Stimulated activated CD4-positive, alpha-beta T cell treated with anti-CD3 and anti-CD28 coated beads, Interleukin-12 subunit alpha, Interleukin-12 subunit beta, amount 100 ng/mL, for 4 hours (primary cell): ENCODE results near the gene ID3.

Experiments
- DNase-seq: peaks from one replicate; pipeline ENCODE4 v3.0.0-alpha.2; 2020

Gene ID3, protein sequence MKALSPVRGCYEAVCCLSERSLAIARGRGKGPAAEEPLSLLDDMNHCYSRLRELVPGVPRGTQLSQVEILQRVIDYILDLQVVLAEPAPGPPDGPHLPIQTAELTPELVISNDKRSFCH

DNA sequence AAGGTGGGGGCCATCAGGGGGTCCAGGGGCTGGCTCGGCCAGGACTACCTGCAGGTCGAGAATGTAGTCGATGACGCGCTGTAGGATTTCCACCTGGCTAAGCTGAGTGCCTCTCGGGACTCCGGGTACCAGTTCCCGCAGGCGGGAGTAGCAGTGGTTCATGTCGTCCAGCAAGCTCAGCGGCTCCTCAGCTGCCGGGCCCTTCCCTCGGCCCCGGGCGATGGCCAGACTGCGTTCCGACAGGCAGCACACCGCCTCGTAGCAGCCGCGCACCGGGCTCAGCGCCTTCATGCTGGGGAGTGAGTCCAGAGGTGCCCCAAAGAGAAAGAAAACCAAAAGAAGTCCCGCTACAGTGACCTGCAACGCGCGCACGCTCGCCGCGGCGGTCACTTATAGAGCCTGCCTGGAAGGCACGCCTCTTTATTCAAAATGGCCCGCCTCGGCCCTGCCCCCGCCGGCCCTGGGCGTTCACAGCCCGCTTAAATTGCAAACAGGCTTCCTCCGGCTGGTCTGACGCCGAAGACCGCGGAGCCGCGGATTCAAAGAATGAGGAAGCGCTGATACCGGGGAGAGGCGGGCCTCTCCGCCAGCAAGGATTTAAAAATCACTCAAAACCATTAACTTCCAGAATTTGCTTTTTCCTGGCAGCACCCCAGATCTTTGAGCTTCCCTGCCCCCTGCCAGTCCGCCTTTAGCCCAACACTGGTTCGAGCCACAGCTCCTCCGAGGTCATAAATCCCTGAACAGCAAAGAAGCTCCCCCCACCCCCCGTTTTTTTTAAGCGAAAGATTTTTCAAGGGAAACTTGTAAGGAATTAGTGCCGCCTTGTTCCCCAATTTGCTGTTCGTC lies at the start of gene ID3:
ID3 (minus strand) TSS at position 366 of the 849 bp plus-strand sequence; CDS start at position 291, 75 bp downstream.
- DNase-seq: peak; percentile 86

DNA sequence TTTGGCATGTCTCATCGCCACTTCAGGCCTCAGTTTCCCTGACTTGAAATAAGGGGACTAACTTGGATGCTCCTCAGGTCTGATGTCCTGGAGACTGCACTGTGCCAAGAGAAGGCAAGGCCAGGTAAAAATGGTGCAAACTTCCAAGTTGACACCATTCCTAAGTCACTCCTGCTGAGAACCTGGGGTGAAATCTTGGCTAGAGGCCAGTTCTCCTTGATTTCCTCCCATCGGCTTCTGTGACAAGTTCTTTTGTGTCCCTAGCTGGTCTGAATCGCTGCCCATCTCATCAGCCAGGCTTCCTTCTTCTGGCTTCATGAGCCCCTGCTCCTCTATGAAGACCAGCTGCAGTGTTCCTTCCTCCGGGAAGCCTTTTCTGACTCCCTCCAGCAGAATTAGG lies 48.6 kb upstream of the ID3 start:
- no peak for DNase-seq

- no peak for DNase-seq
Measured at GRCh38 chr1:23601968-23602876, 42.9 kb upstream of the ID3 start.

DNA sequence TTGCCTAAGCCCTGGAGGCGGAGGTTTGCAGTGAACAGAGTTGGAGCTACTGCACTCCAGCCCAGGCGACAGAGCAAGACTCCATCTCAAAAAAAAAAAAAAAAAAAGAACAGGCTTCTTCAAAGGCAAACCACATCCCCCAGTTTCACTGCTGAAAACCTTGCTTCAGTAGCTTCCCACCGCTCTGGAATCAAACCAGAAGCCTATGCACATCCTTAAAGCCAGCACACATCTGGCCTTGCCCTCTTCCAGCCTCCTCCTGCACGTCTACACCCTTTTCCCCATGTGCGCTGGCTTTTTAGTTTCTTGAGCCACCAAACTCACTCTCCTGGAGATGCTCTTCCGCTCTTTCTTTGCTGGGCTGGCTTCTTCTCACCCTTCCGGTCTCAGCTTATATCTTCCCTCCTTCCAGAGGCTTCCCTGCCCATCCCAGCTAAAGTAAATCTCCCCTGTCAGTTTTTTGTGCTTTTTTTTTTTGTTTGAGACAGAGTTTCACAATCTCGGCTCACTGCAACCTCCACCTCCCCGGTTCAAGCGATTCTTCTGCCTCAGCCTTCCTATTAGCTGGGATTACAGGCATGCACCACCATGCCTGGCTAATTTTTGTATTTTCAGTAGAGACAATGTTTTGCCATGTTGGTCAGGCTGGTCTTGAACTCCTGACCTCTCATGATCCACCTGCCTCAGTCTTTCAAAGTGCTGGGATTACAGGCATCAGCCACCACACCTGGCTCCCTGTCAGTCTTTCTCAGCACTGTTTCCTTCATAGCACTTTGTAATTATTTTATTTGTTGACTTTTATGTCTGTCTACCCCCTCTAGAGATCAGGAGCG lies 42.0 kb upstream of the ID3 start:
- no peak for DNase-seq

DNA sequence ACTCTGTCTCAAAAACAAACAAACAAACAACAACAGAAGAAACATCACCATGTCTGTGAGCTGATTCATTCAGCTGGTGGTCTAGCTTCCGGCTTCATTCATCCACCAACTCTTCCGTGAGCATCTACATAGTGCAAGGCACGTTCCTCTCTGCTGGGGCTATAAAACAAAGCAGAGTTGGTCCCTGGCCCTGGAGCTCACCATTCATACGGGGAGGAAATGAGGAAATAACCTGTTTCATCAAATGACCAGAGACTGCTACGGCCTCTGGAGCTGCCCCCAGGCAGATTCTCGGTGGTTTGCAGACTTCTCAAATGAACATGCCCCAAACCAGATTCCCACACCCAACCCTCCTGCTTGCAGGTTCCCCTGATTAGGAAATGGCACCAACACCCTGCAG lies 41.0 kb upstream of the ID3 start:
- no peak for DNase-seq

DNA sequence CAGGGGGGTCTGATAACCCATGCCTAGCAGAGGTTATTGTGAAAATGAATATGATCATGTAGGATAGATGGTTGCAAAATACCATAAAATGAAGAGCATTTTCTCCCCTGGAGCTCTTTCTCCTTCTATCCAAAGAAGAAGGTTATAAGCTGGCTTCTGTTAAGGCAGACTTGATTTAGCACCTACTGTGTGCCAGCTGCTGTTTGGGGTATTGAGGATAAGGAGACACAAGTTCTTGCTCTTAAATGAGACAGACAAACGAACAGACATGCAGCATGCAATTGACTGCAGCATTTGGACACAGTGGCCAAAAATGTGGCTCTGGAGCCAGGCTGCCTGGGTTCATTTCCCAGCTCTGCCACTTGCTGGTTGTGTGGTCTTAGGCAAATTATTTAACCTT lies 39.8 kb upstream of the ID3 start:
- no peak for DNase-seq

GRCh38 chr1:23598424-23598823 lies 39.1 kb upstream of the ID3 start:
- no peak for DNase-seq

GRCh38 chr1:23597635-23598388 lies 38.5 kb upstream of the ID3 start:
- DNase-seq: no peak

GRCh38 chr1:23596382-23597358 lies 37.4 kb upstream of the ID3 start:
- no peak for DNase-seq

DNA sequence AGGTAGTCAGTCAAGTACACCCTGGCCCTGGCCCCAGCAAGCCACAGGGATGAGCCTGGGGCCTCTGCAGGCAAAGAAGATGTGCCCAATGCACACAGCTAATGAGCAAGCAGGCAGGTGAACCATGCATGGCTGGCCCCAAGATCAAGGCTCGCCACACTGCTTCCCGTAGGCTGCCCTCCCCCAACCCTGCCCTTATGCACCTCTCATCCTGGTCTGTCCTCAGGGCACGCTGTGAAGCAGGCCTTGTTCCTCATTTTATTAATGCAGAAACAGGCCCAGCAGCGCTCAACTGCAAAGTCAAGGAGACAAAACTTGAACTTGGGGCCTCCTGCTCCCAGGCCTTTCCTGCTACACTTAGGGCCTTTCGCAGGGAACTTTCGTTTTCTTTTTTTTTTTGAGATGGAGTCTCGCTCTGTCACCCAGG lies 35.6 kb upstream of the ID3 start:
- no peak for DNase-seq

DNA sequence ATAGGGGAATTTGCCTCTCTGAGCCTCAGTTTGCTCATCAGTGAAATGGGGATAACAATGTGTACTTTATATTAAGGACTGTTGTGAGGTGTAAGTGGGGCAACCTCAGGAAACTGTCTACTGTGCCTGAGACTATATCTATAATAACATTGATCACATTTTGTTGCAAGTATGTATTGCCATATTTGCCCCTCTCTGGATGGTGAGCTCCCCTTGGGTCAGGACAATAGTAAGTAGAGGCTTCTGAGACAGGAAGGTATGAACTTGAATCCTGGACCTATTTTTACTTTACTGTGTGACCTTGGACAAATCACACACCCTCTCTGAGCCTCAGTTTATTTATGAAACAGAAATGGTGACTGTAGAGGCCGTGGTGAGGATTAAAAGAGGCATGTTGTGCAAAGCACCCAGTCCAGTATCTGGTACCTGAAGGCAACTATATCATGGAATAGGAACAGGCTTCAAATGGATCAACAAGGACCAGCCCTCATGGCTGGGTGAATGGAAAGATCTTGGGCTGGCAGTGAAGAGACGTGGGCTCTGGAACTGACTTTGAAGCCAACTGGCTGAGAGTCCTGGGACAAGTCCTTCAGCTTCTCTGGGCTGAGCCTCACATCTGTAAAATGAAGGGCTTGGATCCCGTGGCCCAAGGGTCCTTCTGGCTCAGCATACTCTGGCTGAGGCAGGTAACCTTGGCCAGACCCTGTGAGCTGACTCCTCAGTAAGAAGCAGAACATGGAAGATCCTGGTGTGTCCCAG lies 35.0 kb upstream of the ID3 start:
- no peak for DNase-seq

DNA sequence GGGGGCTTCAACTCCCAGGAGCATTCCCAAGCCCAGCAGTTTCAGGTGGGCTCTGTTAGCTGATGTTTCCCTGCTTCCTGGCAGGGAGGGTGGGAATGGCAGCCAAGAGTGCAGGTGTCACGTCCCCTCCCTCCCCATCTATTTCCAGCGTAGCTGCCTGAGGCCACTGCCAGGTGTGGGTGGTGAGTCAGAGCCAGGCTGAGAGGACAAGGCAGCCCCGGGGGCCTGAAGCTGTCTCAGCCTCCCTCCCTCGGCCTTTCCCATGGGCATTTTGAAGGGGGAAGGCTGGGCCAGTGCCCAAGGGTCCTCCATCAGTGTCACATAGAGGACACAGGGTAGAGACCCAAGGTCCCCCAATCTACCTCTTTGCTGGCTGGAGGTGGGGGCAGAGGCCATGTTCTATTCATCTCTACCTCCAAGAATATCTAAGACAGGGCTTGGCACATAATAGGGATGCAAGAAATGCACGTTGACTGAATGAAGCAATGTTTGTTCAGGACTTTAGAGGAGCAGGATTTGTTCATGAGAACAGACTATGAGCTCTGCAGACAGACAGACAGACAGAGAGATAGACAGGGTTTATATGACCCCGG lies 34.4 kb upstream of the ID3 start:
- no peak for DNase-seq

DNA sequence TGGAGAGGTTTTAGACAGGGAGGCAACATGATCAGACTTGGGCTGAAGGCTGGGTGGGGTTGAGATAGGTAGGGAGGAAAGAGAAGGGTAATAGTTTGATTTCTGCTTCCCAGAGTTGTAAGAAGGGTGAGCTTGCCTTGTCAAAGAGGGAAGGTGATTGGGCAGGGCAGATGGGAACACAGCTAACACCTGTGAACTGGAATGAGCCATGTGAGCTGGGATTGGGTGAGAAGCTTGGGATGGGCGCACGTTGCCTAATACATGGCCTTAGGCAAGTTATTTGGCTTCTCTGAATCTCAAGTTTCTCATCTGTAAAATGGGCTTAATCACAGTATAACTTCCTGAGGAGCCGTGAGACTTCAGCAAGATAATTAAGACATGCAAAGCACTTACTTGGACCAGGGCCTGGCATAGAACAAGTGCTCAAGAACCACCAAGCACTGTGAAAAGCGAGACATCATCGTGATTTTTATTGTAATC lies 33.8 kb upstream of the ID3 start:
- no peak for DNase-seq

GRCh38 chr1:23592209-23592892 lies 33.0 kb upstream of the ID3 start:
- no peak for DNase-seq

DNA sequence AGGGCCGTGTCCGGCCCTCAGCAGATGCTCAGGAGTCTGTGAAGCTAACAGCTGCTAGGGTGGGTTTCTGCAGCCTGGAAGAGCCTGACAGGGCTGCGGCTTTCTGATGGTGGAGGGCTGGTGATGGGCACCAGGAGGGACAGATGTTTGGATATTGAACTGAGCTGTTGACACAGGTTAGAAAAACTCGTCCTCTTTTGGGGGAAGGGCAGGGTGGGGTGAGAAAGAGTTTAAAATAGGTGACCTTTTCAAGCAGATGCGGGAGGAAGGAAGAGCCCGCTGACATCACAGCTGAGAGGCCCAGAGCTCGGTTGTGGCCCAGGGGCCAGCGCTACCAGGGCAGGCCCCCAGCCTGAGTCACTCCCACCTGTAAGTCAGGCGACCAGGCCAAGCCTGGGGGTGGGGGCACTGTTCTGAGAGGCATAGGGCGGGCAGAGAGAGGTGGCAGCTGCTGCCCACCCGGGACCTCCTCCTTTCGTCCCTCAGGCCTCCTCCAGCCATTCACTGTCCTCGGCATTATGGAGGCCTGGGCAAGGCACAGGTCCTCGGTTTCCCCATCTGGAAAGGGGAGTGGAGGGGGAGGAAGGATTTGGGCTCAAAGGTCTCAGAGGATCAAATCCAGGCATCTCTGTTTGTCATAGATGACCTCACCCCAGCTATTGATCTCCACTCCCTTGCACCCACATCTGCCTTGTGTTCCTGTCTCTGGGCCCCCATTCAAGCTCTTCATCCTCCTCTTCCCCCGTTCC lies 32.3 kb upstream of the ID3 start:
- DNase-seq: no peak

DNA sequence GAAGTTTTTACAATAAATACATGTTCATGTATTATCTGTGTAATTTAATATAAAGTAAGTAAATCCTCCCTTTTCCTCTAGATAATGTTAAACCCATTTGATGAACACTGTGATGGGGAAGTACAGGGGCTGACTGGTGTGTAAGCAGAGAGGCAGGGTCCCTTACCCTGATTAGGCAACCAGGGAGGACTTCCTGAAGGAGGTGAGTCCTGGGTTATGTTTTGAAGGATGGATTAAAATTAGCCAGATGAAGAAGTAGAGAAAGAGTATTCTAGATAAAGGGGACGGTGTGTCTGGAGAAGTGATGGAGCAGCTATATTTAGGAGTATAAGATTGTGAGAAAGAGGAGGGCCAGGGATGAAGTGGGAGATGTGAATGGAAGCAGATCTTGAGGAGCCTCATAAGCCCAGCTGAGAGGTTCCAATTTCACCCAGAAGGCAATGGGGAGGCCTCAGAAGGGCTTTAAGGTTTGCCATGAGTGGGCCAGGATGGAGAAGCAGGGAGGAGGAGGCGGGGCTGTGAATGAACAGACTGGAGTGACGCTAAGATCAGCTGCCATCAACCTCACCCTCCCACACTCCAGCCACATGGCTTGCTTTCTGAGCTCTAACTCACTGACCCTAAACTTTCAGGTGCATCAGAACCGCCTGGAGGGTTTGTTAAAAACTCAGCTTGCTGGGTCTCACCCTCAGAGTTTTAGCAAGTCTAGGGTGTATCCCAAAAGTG lies 30.9 kb upstream of the ID3 start:
- no peak for DNase-seq

GRCh38 chr1:23589585-23589986 lies 30.3 kb upstream of the ID3 start:
- DNase-seq: no peak
